ENCODE results near the gene ATP5F1B. TPM values are rescaled to one million over a fixed set of nuclear protein-coding genes. Genes with fewer than 3 reads are reported as not detected.

ATP5F1B gene
- total RNA-seq (2021), result 971 to 1,064 TPM (median 1,005 TPM) in 3 replicates
- percentile 98 among the genes with signal in this experiment for Bru-seq, nascent RNA
- long read RNA-seq, experiment 1, transcript ATP5F1B-201 (10 exons, 1,839 nt), result major isoform, 1,733 of 1,938 reads
- long read RNA-seq, experiment 1, partial matches to known transcripts, result 130 of 1,938 reads
- long read RNA-seq, experiment 1, other reads (novel, unspliced or antisense), result 71 of 1,938 reads
- long read RNA-seq, experiment 2, transcript ATP5F1B-201 (10 exons, 1,839 nt), result major isoform, 1,131 of 1,692 reads
- long read RNA-seq, experiment 2, transcript ATP5F1B-208 (2 exons, 457 nt), result minor isoform, 33 of 1,692 reads
- long read RNA-seq, experiment 2, partial matches to known transcripts, result 326 of 1,692 reads
- long read RNA-seq, experiment 2, other reads (novel, unspliced or antisense), result 202 of 1,692 reads
- long read RNA-seq, experiment 3, transcript ATP5F1B-201 (10 exons, 1,839 nt), result major isoform, 3,792 of 4,598 reads
- long read RNA-seq, experiment 3, partial matches to known transcripts, result 669 of 4,598 reads
- long read RNA-seq, experiment 3, other reads (novel, unspliced or antisense), result 137 of 4,598 reads

- H3K27ac Mint-ChIP-seq, result peak within 1 kb of the TSS; percentile 97
- no peaks in the 10 kb centered on the region for H3K9me3 Mint-ChIP-seq
- peak; percentile 94 for DNase-seq (ENCODE audit: low spot score)
- H3K27me3 Mint-ChIP-seq (ENCODE audit: low read depth), result no peaks in the 10 kb centered on the region; the same call in 1 of the 2 replicates
- peaks cover 43% of the 10 kb centered on the region for H3K36me3 Mint-ChIP-seq
- ATAC-seq, result peak; percentile 98
- peak within 1 kb of the TSS; percentile 99 for H3K4me3 Mint-ChIP-seq
- H3K4me1 Mint-ChIP-seq, result peaks cover 20% of the 10 kb centered on the region
- POLR2A ChIA-PET, result interaction anchor here (0.5 to 2.2 kb wide), 9 partner anchors 9 to 424 kb away, joined by 3 to 12 read pairs (median 4); partner anchors contain the start of genes PTGES3 and RNF41
- CTCF ChIA-PET, result interaction anchor here (0.6 to 3.7 kb wide), 2 partner anchors 10 to 17 kb away, joined by 3 to 37 read pairs; no protein-coding TSS in a partner anchor
- TF ChIP-seq MAX (CRISPR knock-in tag; IDR thresholded peaks at IDR 0.05) (peak; percentile 61), NFYB (CRISPR knock-in tag; conservative IDR thresholded peaks at IDR 0.05; ENCODE audit: low read depth) (peak; percentile 98), CREM (CRISPR knock-in tag; IDR thresholded peaks at IDR 0.05) (peak; percentile 78; the same call in 1 of the 2 replicates), ZNF532 (CRISPR knock-in tag; IDR thresholded peaks at IDR 0.05; ENCODE audit: borderline replicate concordance) (no peak), RELA (CRISPR knock-in tag; IDR thresholded peaks at IDR 0.05; ENCODE audit: borderline replicate concordance) (0 out of 2 replicates have a peak, but pooled peaks have one; percentile 32), ELF4 (CRISPR knock-in tag; IDR thresholded peaks at IDR 0.05; ENCODE audit: low read depth) (no peak), ZBTB21 (CRISPR knock-in tag; IDR thresholded peaks at IDR 0.05; ENCODE audit: borderline replicate concordance) (no peak), USF2 (CRISPR knock-in tag; IDR thresholded peaks at IDR 0.05) (no peak), ATF6 (CRISPR knock-in tag; IDR thresholded peaks at IDR 0.05) (no peak), GABPB1 (CRISPR knock-in tag; IDR thresholded peaks at IDR 0.05) (peak; percentile 73; the same call in 1 of the 2 replicates), MLX (CRISPR knock-in tag; IDR thresholded peaks at IDR 0.05) (no peak), ETV6 (CRISPR knock-in tag; IDR thresholded peaks at IDR 0.05) (peak; percentile 86; the same call in 1 of the 2 replicates), E2F5 (CRISPR knock-in tag; IDR thresholded peaks at IDR 0.05) (0 out of 2 replicates have a peak, but pooled peaks have one; percentile 27), FOXP4 (CRISPR knock-in tag; IDR thresholded peaks at IDR 0.05) (peak; percentile 82; the same call in 1 of the 2 replicates), FOXP1 (CRISPR knock-in tag; IDR thresholded peaks at IDR 0.05; ENCODE audit: borderline replicate concordance) (0 out of 2 replicates have a peak, but pooled peaks have one; percentile 72), MYBL2 (CRISPR knock-in tag; IDR thresholded peaks at IDR 0.05) (peak; percentile 15; the same call in 1 of the 2 replicates), FOXK1 (CRISPR knock-in tag; IDR thresholded peaks at IDR 0.05) (peak; percentile 67; the same call in 1 of the 2 replicates), ZNF232 (CRISPR knock-in tag; IDR thresholded peaks at IDR 0.05) (peak; percentile 61; the same call in 1 of the 2 replicates), SP1 (CRISPR knock-in tag; conservative IDR thresholded peaks at IDR 0.05) (peak; percentile 81), SMAD3 (CRISPR knock-in tag; IDR thresholded peaks at IDR 0.05; ENCODE audit: borderline replicate concordance) (0 out of 2 replicates have a peak, but pooled peaks have one; percentile 47)
Measured at GRCh38 chr12:56645717-56646446, at the start of gene ATP5F1B. Gene ATP5F1B, minus strand, starts transcription at chr12:56645984. Its CDS starts 21 bp downstream, at chr12:56645963.
